H9 (cell line): ENCODE measurements around the gene KAT8. TPM values are rescaled to one million over a fixed set of nuclear protein-coding genes. Genes with fewer than 3 reads are reported as not detected.

Source experiments
- DNase-seq: peaks from one replicate; pipeline ENCODE4 v3.0.0-alpha.2; 2017
- H2AFZ ChIP-seq: one replicate; pipeline ENCODE4 v1.6.1; 2013; ENCODE audit warnings: mild to moderate bottlenecking, low read length, control low read depth, moderate library complexity
- H2AK5ac ChIP-seq: 2 replicates; pipeline ENCODE4 v1.6.1; 2013; ENCODE audit warnings: low read length, control low read depth, mixed read lengths; ENCODE audit not compliant: insufficient read length
- H2BK120ac ChIP-seq: one replicate; pipeline ENCODE4 v1.6.1; 2013; ENCODE audit warnings: low read depth, mild to moderate bottlenecking, low read length, control low read depth, inconsistent platforms; ENCODE audit not compliant: poor library complexity, severe bottlenecking
- H2BK12ac ChIP-seq: 2 replicates; pipeline ENCODE4 v1.6.1; 2013; ENCODE audit warnings: low read length, control low read depth, mixed read lengths, low read depth; ENCODE audit not compliant: insufficient read length
- H2BK15ac ChIP-seq: 2 replicates; pipeline ENCODE4 v1.6.1; 2013; ENCODE audit warnings: low read depth, low read length, control low read depth
- H2BK20ac ChIP-seq: one replicate; pipeline ENCODE4 v1.6.1; 2013; ENCODE audit warnings: low read depth, mild to moderate bottlenecking, low read length, control low read depth, inconsistent platforms; ENCODE audit not compliant: poor library complexity, severe bottlenecking
- H2BK5ac ChIP-seq: 2 replicates; pipeline ENCODE4 v1.6.1; 2013; ENCODE audit warnings: low read length, control low read depth, mixed read lengths; ENCODE audit not compliant: insufficient read length
- H3K14ac ChIP-seq: 2 replicates; pipeline ENCODE4 v1.6.1; 2013; ENCODE audit warnings: low read length, control low read depth; ENCODE audit not compliant: insufficient read depth
- H3K18ac ChIP-seq: 2 replicates; pipeline ENCODE4 v1.6.1; 2013; ENCODE audit warnings: low read depth, mild to moderate bottlenecking, mixed read lengths, low read length, control low read depth; ENCODE audit not compliant: insufficient read length
- H3K23ac ChIP-seq: 2 replicates; pipeline ENCODE4 v1.6.1; 2013; ENCODE audit warnings: low read length, control low read depth, mixed read lengths, low read depth; ENCODE audit not compliant: insufficient read length
- H3K23me2 ChIP-seq: 2 replicates; pipeline ENCODE4 v1.6.1; 2013; ENCODE audit warnings: low read depth, mild to moderate bottlenecking, mixed read lengths, low read length, control low read depth; ENCODE audit not compliant: insufficient read length, poor library complexity, severe bottlenecking
- H3K27ac ChIP-seq: 2 replicates; pipeline ENCODE4 v1.5.1; 2013; ENCODE audit warnings: low read length, control low read depth, mixed read lengths, low read depth; ENCODE audit not compliant: insufficient read length
- H3K27me3 ChIP-seq: 2 replicates; pipeline ENCODE4 v1.6.1; 2013; ENCODE audit warnings: low read length, control low read depth, inconsistent platforms; ENCODE audit not compliant: insufficient read depth
- H3K4ac ChIP-seq: 2 replicates; pipeline ENCODE4 v1.6.1; 2013; ENCODE audit warnings: low read depth, mild to moderate bottlenecking, control low read depth, inconsistent platforms, low read length, moderate library complexity
- H3K4me1 ChIP-seq: 2 replicates; pipeline ENCODE4 v1.6.1; 2013; ENCODE audit warnings: low read length, control low read depth, inconsistent platforms; ENCODE audit not compliant: insufficient read depth
- H3K4me2 ChIP-seq: 2 replicates; pipeline ENCODE4 v1.6.1; 2013; ENCODE audit warnings: low read length, control low read depth, mixed read lengths; ENCODE audit not compliant: insufficient read length, insufficient read depth
- H3K56ac ChIP-seq: 2 replicates; pipeline ENCODE4 v1.6.1; 2013; ENCODE audit warnings: low read depth, mild to moderate bottlenecking, mixed read lengths, low read length, control low read depth; ENCODE audit not compliant: insufficient read length
- H3K79me1 ChIP-seq: 2 replicates; pipeline ENCODE4 v1.6.1; 2013; ENCODE audit warnings: low read depth, mild to moderate bottlenecking, moderate library complexity, low read length, control low read depth, inconsistent platforms; ENCODE audit not compliant: insufficient read depth, poor library complexity, severe bottlenecking
- H3K79me2 ChIP-seq: 2 replicates; pipeline ENCODE4 v1.6.1; 2013; ENCODE audit warnings: low read length, control low read depth, inconsistent platforms; ENCODE audit not compliant: insufficient read depth
- H3K9ac ChIP-seq: 2 replicates; pipeline ENCODE4 v1.6.1; 2013; ENCODE audit warnings: low read length, control low read depth, mixed read lengths; ENCODE audit not compliant: insufficient read length; ENCODE audit errors: extremely low read depth
- H3K9me3 ChIP-seq: one replicate; pipeline ENCODE4 v1.6.1; 2013; ENCODE audit warnings: low read depth, low read length, inconsistent platforms; ENCODE audit not compliant: control insufficient read depth
- H3T11ph ChIP-seq: one replicate; pipeline ENCODE4 v1.6.1; 2013; ENCODE audit warnings: mild to moderate bottlenecking, low read length, control low read depth, inconsistent platforms
- H4K20me1 ChIP-seq: one replicate; pipeline ENCODE4 v1.6.1; 2013; ENCODE audit not compliant: control insufficient read depth, insufficient read length, insufficient read depth
- H4K5ac ChIP-seq: 2 replicates; pipeline ENCODE4 v1.6.1; 2013; ENCODE audit warnings: low read depth, mild to moderate bottlenecking, mixed read lengths, low read length, control low read depth; ENCODE audit not compliant: insufficient read length
- H4K8ac ChIP-seq: replicated peaks from 2 replicates; pipeline ENCODE4 v1.6.1; 2013; ENCODE audit warnings: low read length, control low read depth, mixed read lengths, low read depth; ENCODE audit not compliant: insufficient read length
- H4K91ac ChIP-seq: 2 replicates; pipeline ENCODE4 v1.6.1; 2013; ENCODE audit warnings: low read depth, mild to moderate bottlenecking, moderate library complexity, mixed read lengths, low read length, control low read depth; ENCODE audit not compliant: insufficient read length
- H3K27ac Mint-ChIP-seq, 3 experiments: 2 replicates in 2 of 3; 3 replicates in 1 of 3; pipeline ENCODE4 v1.8.0; 2020 to 2021; ENCODE audit warnings: mixed read lengths in 3 of 3, mild to moderate bottlenecking in 1 of 3, moderate library complexity in 1 of 3
- H3K27me3 Mint-ChIP-seq: 2 replicates; pipeline ENCODE4 v1.8.0; 2021; ENCODE audit warnings: low read depth, mild to moderate bottlenecking, moderate library complexity, mixed read lengths
- H3K36me3 Mint-ChIP-seq, 3 experiments: 2 replicates in 2 of 3; 3 replicates in 1 of 3; pipeline ENCODE4 v1.8.0; 2020 to 2021; ENCODE audit warnings: low read depth in 3 of 3, mixed read lengths in 3 of 3; ENCODE audit not compliant: insufficient read depth in 1 of 3
- H3K4me1 Mint-ChIP-seq, 2 experiments: 2 replicates each; pipeline ENCODE4 v1.8.0; 2020; ENCODE audit warnings: mixed read lengths in 2 of 2
- H3K4me3 Mint-ChIP-seq, 2 experiments: 2 replicates in 1 of 2; 3 replicates in 1 of 2; pipeline ENCODE4 v1.8.0; 2020 to 2021; ENCODE audit warnings: mild to moderate bottlenecking in 2 of 2, mixed read lengths in 2 of 2, moderate library complexity in 1 of 2
- H3K9me3 Mint-ChIP-seq, 2 experiments: 2 replicates in 1 of 2; 3 replicates in 1 of 2; pipeline ENCODE4 v1.8.0; 2020; ENCODE audit warnings: mild to moderate bottlenecking in 2 of 2, mixed read lengths in 2 of 2, moderate library complexity in 1 of 2
- CTCF ChIP-seq: fragments of 200-600 bp; sonication (generic); conservative IDR thresholded peaks from 3 replicates; pipeline ENCODE4 v1.8.0; 2021; ENCODE audit warnings: antibody characterized with exemption, mild to moderate bottlenecking
- WGBS: extraction: QIAGEN DNeasy Blood & Tissue Kit; methylation state at CpG from one replicate; pipeline ENCODE4 v1.1.7; 2013; ENCODE audit warnings: missing lambda C conversion rate, low lambda C conversion rate, mixed read lengths; ENCODE audit not compliant: insufficient read length; ENCODE audit errors: extremely low coverage; 5-methylcytosine and 5-hydroxymethylcytosine counted together
- total RNA-seq: library from RNA; stranded (reverse); gene quantifications from 2 replicates; pipeline ENCODE4 v1.2.1, GENCODE V29; 2021

Gene KAT8
- total RNA-seq, 1 experiment from 2014 or later, result 52.1 TPM

GRCh38 chr16:31094088-31094423 lies 23.4 kb upstream of the KAT8 start:
- peaks cover 2% of the 10 kb centered on the region; the same call in 1 of the 2 replicates for H3K79me2 ChIP-seq
- H3K9me3 ChIP-seq, result no peaks in the 10 kb centered on the region
- peak overlapping the region; percentile 76 for H3K9ac ChIP-seq
- H4K8ac ChIP-seq, result no peak overlapping the region
- no peak overlapping the region for H2BK120ac ChIP-seq
- no peak overlapping the region for H3T11ph ChIP-seq
- DNase-seq, result peak; percentile 38
- H3K14ac ChIP-seq, result peak overlapping the region; percentile 32; the same call in 1 of the 2 replicates
- Mint-ChIP-seq H3K4me3 (peak overlapping the region; percentile 92 to 99), H3K9me3 (no peaks in the 10 kb centered on the region; a peak in 1 of 5 replicates), H3K4me1 (peaks cover 9 to 15% of the 10 kb centered on the region in 2 experiments), H3K36me3 (peaks cover 5 to 22% (median 22%) of the 10 kb centered on the region in 3 experiments; a peak in 6 of 7 replicates), H3K27ac (peak overlapping the region; percentile 44 to 94 (median 94); a peak in 6 of 7 replicates), H3K27me3 (peaks cover 2% of the 10 kb centered on the region)
- H2AK5ac ChIP-seq, result no peak overlapping the region
- H3K18ac ChIP-seq, result no peak overlapping the region
- no peak overlapping the region for H3K23ac ChIP-seq
- peaks cover 11% of the 10 kb centered on the region for H3K23me2 ChIP-seq
- no peak overlapping the region for H2BK5ac ChIP-seq
- peaks cover 2% of the 10 kb centered on the region for H3K79me1 ChIP-seq
- peaks cover 2% of the 10 kb centered on the region; the same call in 1 of the 2 replicates for H3K4me1 ChIP-seq
- no peak overlapping the region for H3K4ac ChIP-seq
- no peak overlapping the region for H3K56ac ChIP-seq
- no peak overlapping the region for H2BK15ac ChIP-seq
- H4K20me1 ChIP-seq, result peaks cover 3% of the 10 kb centered on the region
- no peak overlapping the region for H4K5ac ChIP-seq
- no peak overlapping the region for H4K91ac ChIP-seq
- no peak overlapping the region for H3K27ac ChIP-seq
- H2BK20ac ChIP-seq, result no peak overlapping the region
- no CpG with 5 or more reads among the region's 20 CpGs for WGBS
- peak overlapping the region; percentile 80 for H3K4me2 ChIP-seq
- no peak overlapping the region for H2AFZ ChIP-seq
- H3K27me3 ChIP-seq, result no peaks in the 10 kb centered on the region
- H2BK12ac ChIP-seq, result no peak overlapping the region
- no peak for TF ChIP-seq CTCF
